KMS-11 (cell line): ENCODE data around the gene POLR1E.
"Not testable (repeated sequence)": the region's sequence is repeated elsewhere in the genome, so short reads cannot be mapped to it uniquely, and the experiment has no call there.

ENCODE experiments used
- H2AFZ ChIP-seq: fragments of 200-600 bp; sonication (generic); 2 replicates; pipeline ENCODE4 v1.6.1; 2016; ENCODE audit warnings: antibody characterized with exemption, mixed run types, low read depth
- H3K27ac ChIP-seq: fragments of 200-600 bp; sonication (generic); 2 replicates; pipeline ENCODE4 v1.6.1; 2016; ENCODE audit warnings: mild to moderate bottlenecking, mixed run types
- H3K27me3 ChIP-seq: fragments of 200-600 bp; sonication (generic); 2 replicates; pipeline ENCODE4 v1.6.1; 2017; ENCODE audit warnings: mild to moderate bottlenecking, low read depth, mixed run types, moderate library complexity; ENCODE audit not compliant: insufficient read depth
- H3K36me3 ChIP-seq: fragments of 200-600 bp; sonication (generic); 2 replicates; pipeline ENCODE4 v1.6.1; 2017; ENCODE audit warnings: mild to moderate bottlenecking, mixed run types; ENCODE audit not compliant: insufficient read depth
- H3K4me1 ChIP-seq: fragments of 200-600 bp; sonication (generic); 2 replicates; pipeline ENCODE4 v1.6.1; 2016; ENCODE audit warnings: mild to moderate bottlenecking, low read depth, mixed run types; ENCODE audit not compliant: poor library complexity, severe bottlenecking
- H3K4me2 ChIP-seq: fragments of 200-600 bp; sonication (generic); 2 replicates; pipeline ENCODE4 v1.7.0; 2016; ENCODE audit warnings: mild to moderate bottlenecking, mixed run types
- H3K4me3 ChIP-seq: fragments of 200-600 bp; sonication (generic); IDR thresholded peaks from 2 replicates; pipeline ENCODE4 v1.6.1; 2017; ENCODE audit warnings: low read depth, low read length, mixed read lengths; ENCODE audit not compliant: insufficient read depth
- H3K79me2 ChIP-seq: fragments of 200-600 bp; sonication (generic); 2 replicates; pipeline ENCODE4 v1.6.1; 2016; ENCODE audit warnings: low read depth, mixed run types; ENCODE audit not compliant: insufficient read depth
- H3K9ac ChIP-seq: fragments of 200-600 bp; sonication (generic); 2 replicates; pipeline ENCODE4 v1.6.1; 2016; ENCODE audit warnings: mild to moderate bottlenecking, mixed run types
- H4K20me1 ChIP-seq: fragments of 200-600 bp; sonication (generic); 2 replicates; pipeline ENCODE4 v1.6.1; 2016; ENCODE audit warnings: mild to moderate bottlenecking, mixed run types; ENCODE audit not compliant: insufficient read depth
- TF ChIP-seq, protein P1 (sequence below): fragments of 200-600 bp; sonication (generic); conservative IDR thresholded peaks from 2 replicates; pipeline ENCODE4 v1.6.1; 2017; ENCODE audit warnings: low read depth, mild to moderate bottlenecking, antibody characterized with exemption, low read length, moderate library complexity, mixed read lengths

POLR1E gene

DNA sequence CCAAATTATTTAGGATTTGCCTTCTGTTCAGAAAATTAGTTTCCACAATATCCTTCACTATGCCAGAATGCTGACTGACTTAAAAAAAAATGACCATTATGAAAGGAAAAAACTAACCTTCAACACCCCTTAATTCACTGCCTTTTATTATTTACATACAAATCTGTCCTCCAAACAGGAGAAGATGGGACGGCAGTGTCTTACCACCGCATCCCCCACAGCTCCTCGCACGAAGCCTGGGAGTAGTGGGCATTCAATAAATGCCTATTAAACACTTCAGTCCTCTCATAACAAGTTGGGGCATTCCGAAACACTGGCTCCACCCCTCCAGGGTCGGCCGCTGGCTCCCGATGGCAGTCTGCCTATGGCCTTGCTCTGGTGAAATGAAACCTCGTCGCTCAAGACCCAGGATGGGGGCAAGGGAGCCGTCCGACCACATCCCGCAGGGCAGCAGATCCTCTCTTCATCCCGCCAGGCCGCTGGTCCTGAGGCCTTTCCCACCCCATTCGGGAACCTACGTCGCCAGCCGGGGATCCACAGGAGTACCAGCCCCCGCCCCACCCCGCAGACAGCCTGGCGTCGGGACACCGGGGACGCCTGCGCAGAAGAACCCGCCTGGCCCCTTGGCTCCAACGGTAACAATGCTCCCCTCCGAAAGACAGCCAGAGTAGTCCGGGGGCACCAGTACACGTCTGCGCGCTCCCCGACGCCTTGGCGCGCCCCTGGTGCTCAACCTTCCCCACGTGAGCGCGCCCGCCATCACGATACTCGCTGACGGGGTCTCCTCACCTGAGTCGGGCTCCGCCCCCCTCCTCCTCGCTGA lies 21.1 kb upstream of the POLR1E start:
- Histone ChIP-seq H3K27ac (peak overlapping the region; percentile 93), H4K20me1 (no peaks in the 10 kb centered on the region), H3K4me3 (peak overlapping the region; percentile 47), H3K9ac (peak overlapping the region; percentile 88), H3K79me2 (peaks cover 41% of the 10 kb centered on the region; the same call in 1 of the 2 replicates), H2AFZ (peak overlapping the region; percentile 81), H3K4me1 (peaks cover 15% of the 10 kb centered on the region), H3K27me3 (no peaks in the 10 kb centered on the region), H3K36me3 (no peaks in the 10 kb centered on the region), H3K4me2 (peak overlapping the region; percentile 72)
- TF ChIP-seq, protein P1, sequence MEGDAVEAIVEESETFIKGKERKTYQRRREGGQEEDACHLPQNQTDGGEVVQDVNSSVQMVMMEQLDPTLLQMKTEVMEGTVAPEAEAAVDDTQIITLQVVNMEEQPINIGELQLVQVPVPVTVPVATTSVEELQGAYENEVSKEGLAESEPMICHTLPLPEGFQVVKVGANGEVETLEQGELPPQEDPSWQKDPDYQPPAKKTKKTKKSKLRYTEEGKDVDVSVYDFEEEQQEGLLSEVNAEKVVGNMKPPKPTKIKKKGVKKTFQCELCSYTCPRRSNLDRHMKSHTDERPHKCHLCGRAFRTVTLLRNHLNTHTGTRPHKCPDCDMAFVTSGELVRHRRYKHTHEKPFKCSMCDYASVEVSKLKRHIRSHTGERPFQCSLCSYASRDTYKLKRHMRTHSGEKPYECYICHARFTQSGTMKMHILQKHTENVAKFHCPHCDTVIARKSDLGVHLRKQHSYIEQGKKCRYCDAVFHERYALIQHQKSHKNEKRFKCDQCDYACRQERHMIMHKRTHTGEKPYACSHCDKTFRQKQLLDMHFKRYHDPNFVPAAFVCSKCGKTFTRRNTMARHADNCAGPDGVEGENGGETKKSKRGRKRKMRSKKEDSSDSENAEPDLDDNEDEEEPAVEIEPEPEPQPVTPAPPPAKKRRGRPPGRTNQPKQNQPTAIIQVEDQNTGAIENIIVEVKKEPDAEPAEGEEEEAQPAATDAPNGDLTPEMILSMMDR, result no peak

DNA sequence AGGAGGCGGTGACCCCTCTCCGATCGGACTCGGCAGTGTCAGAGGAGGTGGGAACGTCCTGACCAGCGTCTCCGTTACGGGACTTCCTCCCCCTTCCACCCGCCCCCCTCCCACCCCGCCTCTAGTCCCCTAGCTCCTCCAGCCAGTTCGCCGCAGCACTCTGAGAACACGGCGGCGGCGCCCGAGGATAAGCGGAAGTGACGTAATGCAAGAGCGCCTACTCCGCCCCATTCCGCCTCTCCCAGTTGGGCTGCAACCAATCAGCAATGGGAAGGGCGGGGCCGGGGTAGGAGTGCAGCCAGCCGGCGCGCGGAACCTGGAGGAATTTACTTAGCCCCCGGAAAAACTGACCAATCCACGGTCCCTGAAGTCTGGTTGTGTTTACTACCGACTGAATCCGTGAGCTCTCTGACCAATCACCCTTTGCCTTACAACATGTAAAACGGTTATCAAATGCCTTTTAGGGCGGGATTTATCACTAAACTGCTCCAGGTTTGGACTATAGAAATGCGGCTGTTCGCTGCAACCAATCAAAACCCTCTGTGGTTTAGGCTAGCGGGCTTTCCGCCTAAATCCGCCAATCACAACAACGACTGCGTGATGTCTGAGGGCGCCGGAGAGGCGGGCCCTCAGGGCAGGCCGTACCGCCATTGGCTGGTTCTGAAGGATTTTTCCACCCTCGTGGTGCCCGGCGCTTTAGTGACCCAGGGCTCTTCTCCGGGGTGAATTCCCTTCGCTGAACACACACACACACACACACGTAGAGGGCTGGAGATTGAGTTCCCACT lies 20.3 kb upstream of the POLR1E start, which contains the start of gene ZBTB5:
ZBTB5 (minus strand) TSS at position 202 of the 788 bp plus-strand sequence. CDS start 22,899 bp downstream, outside the sequence.
- no peaks in the 10 kb centered on the region for H3K36me3 ChIP-seq
- H2AFZ ChIP-seq, result peak within 1 kb of the TSS; percentile 98
- H3K4me3 ChIP-seq, result peak within 1 kb of the TSS; percentile 47
- peak within 1 kb of the TSS; percentile 93 for H3K27ac ChIP-seq
- peak within 1 kb of the TSS; percentile 72 for H3K4me2 ChIP-seq
- no peaks in the 10 kb centered on the region for H4K20me1 ChIP-seq
- TF ChIP-seq, protein P1, result no peak
- H3K4me1 ChIP-seq, result peaks cover 15% of the 10 kb centered on the region
- peak within 1 kb of the TSS; percentile 89 for H3K9ac ChIP-seq
- H3K27me3 ChIP-seq, result no peaks in the 10 kb centered on the region
- peaks cover 36% of the 10 kb centered on the region; the same call in 1 of the 2 replicates for H3K79me2 ChIP-seq

DNA sequence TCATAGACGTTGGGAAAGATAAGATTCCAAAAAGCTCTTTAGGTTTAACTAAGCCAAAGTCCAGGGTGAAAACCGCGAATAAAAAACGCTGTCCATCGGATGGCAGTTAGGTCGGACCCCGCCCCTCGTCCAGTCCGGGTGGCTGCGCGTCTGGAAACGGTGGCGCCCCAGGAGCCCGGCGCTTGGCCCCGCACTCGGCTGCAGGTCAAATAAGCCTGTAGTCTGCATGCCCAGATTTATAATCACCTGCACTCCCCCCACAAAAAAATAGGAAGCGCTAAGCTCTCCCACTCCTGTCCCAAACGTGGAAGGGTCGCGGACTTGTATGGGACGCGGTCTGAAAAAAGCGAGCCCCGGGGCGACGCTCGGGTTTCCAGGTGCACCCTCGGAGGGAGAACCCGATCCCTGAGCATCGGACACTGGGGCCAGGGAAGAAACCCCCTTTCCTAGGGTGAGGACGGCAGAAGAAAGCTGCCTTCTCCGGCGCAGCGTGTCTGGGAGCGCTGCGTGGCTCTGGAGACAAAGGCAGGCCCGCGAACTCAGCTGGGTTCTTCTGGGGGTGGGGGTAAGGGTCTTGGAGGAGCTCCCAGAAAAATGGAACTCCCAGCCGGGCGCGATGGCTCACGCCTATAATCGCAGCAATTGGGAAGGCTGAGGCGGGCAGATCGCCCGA lies 19.6 kb upstream of the POLR1E start:
- peak overlapping the region; percentile 98 for H2AFZ ChIP-seq

DNA sequence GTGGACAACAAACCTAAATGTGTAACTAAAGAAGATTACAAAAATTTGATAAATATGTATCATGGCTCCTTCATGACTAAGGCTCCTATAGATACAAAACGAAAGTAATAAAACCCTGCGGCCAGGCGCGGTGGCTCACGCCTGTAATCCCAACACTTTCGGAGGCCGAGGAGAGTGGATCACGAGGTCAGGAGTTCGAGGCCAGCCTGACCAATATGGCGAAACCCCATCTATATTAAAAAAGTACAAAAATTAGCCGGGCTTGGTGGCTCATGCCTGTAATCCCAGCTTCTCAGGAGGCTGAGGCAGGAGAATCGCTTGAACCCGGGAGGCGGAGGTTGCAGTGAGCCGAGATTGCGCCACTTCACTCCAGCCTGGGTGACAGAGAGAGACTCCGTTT lies 18.2 kb upstream of the POLR1E start:
- Histone ChIP-seq H3K79me2 (peaks cover 19% of the 10 kb centered on the region; the same call in 1 of the 2 replicates), H3K4me1 (peaks cover 15% of the 10 kb centered on the region)
- H3K4me2 ChIP-seq, H3K9ac ChIP-seq, H3K36me3 ChIP-seq, H2AFZ ChIP-seq, H3K4me3 ChIP-seq, H3K27me3 ChIP-seq, H3K27ac ChIP-seq, H4K20me1 ChIP-seq: not testable (repeated sequence)

More for the DNA sequence above, 19.6 kb upstream of the POLR1E start:
- TF ChIP-seq, protein P1, result no peak
- no peaks in the 10 kb centered on the region for H3K36me3 ChIP-seq
- H3K27me3 ChIP-seq, result no peaks in the 10 kb centered on the region
- peaks cover 15% of the 10 kb centered on the region for H3K4me1 ChIP-seq
- peak overlapping the region; percentile 93 for H3K27ac ChIP-seq
- H3K9ac ChIP-seq, result peak overlapping the region; percentile 89
- peak overlapping the region; percentile 68 for H3K4me2 ChIP-seq
- peaks cover 31% of the 10 kb centered on the region; the same call in 1 of the 2 replicates for H3K79me2 ChIP-seq
- no peaks in the 10 kb centered on the region for H4K20me1 ChIP-seq
- peak overlapping the region; percentile 37 for H3K4me3 ChIP-seq
